SU-DHL-6 (cell line): ENCODE data around the gene ASPRV1.

Source experiments
- EZH2phosphoT487 ChIP-seq: fragments of 200-600 bp; sonication (generic), shearing (Covaris generic); conservative IDR thresholded peaks from 2 replicates; pipeline ENCODE4 v1.6.1; 2018; ENCODE audit warnings: mild to moderate bottlenecking, antibody characterized with exemption, low read length, moderate library complexity, mixed read lengths
- TF ChIP-seq, protein P1 (sequence below): fragments of 200-600 bp; sonication (generic); IDR thresholded peaks from one replicate; pipeline ENCODE4 v1.5.1; 2017; ENCODE audit warnings: antibody characterized with exemption, mild to moderate bottlenecking, low read length, moderate library complexity; ENCODE audit not compliant: insufficient read depth, poor library complexity, severe bottlenecking

- TF ChIP-seq, protein P1, sequence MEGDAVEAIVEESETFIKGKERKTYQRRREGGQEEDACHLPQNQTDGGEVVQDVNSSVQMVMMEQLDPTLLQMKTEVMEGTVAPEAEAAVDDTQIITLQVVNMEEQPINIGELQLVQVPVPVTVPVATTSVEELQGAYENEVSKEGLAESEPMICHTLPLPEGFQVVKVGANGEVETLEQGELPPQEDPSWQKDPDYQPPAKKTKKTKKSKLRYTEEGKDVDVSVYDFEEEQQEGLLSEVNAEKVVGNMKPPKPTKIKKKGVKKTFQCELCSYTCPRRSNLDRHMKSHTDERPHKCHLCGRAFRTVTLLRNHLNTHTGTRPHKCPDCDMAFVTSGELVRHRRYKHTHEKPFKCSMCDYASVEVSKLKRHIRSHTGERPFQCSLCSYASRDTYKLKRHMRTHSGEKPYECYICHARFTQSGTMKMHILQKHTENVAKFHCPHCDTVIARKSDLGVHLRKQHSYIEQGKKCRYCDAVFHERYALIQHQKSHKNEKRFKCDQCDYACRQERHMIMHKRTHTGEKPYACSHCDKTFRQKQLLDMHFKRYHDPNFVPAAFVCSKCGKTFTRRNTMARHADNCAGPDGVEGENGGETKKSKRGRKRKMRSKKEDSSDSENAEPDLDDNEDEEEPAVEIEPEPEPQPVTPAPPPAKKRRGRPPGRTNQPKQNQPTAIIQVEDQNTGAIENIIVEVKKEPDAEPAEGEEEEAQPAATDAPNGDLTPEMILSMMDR: no peak
- no peak for TF ChIP-seq EZH2phosphoT487
Observed at GRCh38 chr2:69975136-69975852, 13.9 kb upstream of the ASPRV1 start.
